Tibial nerve (tissue), 4 donors: ENCODE measurements around the gene EBI3. TPM values are rescaled to one million over a fixed set of nuclear protein-coding genes. Genes with fewer than 3 reads are reported as not detected.
A peak's percentile ranks its signal among the peaks of the same experiment; 100 is the strongest.
"Not testable (repeated sequence)": the region's sequence is repeated elsewhere in the genome, so short reads cannot be mapped to it uniquely, and the experiment has no call there.

Source experiments
- DNase-seq, 2 donors: peaks; one replicate each; pipeline ENCODE4 v3.0.0-alpha.2; 2019; ENCODE audit warnings: low spot score in 2 of 2
- H3K27ac ChIP-seq, 4 donors: fragments of 200-600 bp; sonication (generic) in 3 of 4; one replicate each; pipeline ENCODE4 v1.5.1; 2017 to 2019; ENCODE audit warnings: mild to moderate bottlenecking in 1 of 4
- H3K27me3 ChIP-seq, 2 donors: fragments of 200-600 bp; sonication (generic) in 1 of 2; one replicate each; pipeline versions ENCODE4 v1.5.1 to v1.6.0; 2017 to 2019
- H3K36me3 ChIP-seq, 3 donors: fragments of 200-600 bp; sonication (generic); one replicate each; pipeline ENCODE4 v1.5.1; 2018 to 2019
- H3K4me1 ChIP-seq, 4 donors: fragments of 200-600 bp; sonication (generic) in 3 of 4; one replicate each; pipeline ENCODE4 v1.5.1; 2017 to 2019
- H3K4me3 ChIP-seq, 4 donors: fragments of 200-600 bp; sonication (generic) in 3 of 4; one replicate each; pipeline ENCODE4 v1.5.1; 2017 to 2019; ENCODE audit warnings: mild to moderate bottlenecking in 1 of 4, moderate library complexity in 1 of 4
- H3K9me3 ChIP-seq, 4 donors: fragments of 200-600 bp; sonication (generic) in 3 of 4; one replicate each; pipeline ENCODE4 v1.5.1; 2017 to 2019
- CTCF ChIP-seq, 5 experiments: fragments of 200-600 bp in 3 of 5; fragments of 450-650 bp in 2 of 5; sonication (generic) in 3 of 5; IDR thresholded peaks; one replicate each; pipeline ENCODE4 v1.5.1; 2016 to 2019; ENCODE audit warnings: antibody characterized with exemption in 5 of 5, mild to moderate bottlenecking in 3 of 5, moderate library complexity in 2 of 5
- EP300 ChIP-seq, 2 donors: sonication (generic); formaldehyde crosslinking; IDR thresholded peaks; one replicate each; pipeline ENCODE4 v1.6.1; 2017; ENCODE audit warnings: antibody characterized with exemption in 2 of 2, mild to moderate bottlenecking in 1 of 2
- POLR2A ChIP-seq, 2 donors: fragments of 450-650 bp; IDR thresholded peaks; one replicate each; pipeline ENCODE4 v1.6.1; 2017; ENCODE audit warnings: antibody characterized with exemption in 2 of 2, mild to moderate bottlenecking in 2 of 2, moderate library complexity in 2 of 2
- WGBS, 2 donors: methylation state at CpG; one replicate each; pipeline ENCODE4 v1.1.5; 2018; 5-methylcytosine and 5-hydroxymethylcytosine counted together
- total RNA-seq, 4 donors: library from RNA; depleted of rRNA; stranded (reverse); fragments of >200 nt; gene quantifications; one replicate each; pipeline ENCODE4 v1.1.0, GENCODE V29; 2016

EBI3 gene
- total RNA-seq, 4 donors from 2014 or later = 1.4 to 18.0 (median 9.0) TPM

GRCh38 chr19:4279530-4280422 lies 50.5 kb downstream of the EBI3 start:
- Histone ChIP-seq H3K27me3 (peaks cover 0 to 75% of the 10 kb centered on the region in 2 donors), H3K27ac (no peak overlapping the region), H3K4me3 (peak overlapping the region in 2 of 4 donors; percentile 13 to 15), H3K36me3 (no peaks in the 10 kb centered on the region), H3K9me3 (no peaks in the 10 kb centered on the region), H3K4me1 (peaks cover 0 to 20% (median 6%) of the 10 kb centered on the region in 4 donors)
- TF ChIP-seq EP300 (IDR thresholded peaks at IDR 0.05) (no peak), CTCF (IDR thresholded peaks at IDR 0.05) (no peak), POLR2A (IDR thresholded peaks at IDR 0.05) (no peak)
- DNase-seq = no peak
- WGBS, 2 donors = 3 to 5% methylated on average over 50 to 68 of the region's 71 CpGs

GRCh38 chr19:4284176-4284958 lies 55.0 kb downstream of the EBI3 start:
- TF ChIP-seq CTCF (IDR thresholded peaks at IDR 0.05) = no peak
- no peak for TF ChIP-seq POLR2A (IDR thresholded peaks at IDR 0.05)
- no peak for TF ChIP-seq EP300 (IDR thresholded peaks at IDR 0.05)
- no peaks in the 10 kb centered on the region for H3K9me3 ChIP-seq
- no peaks in the 10 kb centered on the region for H3K36me3 ChIP-seq
- H3K4me1 ChIP-seq = peaks cover 0 to 11% (median 3%) of the 10 kb centered on the region in 4 donors
- H3K4me3 ChIP-seq = no peak overlapping the region
- H3K27ac ChIP-seq = no peak overlapping the region
- WGBS, 2 donors = 35 to 42% methylated on average over 20 of the region's 20 CpGs
- H3K27me3 ChIP-seq = peaks cover 0 to 65% of the 10 kb centered on the region in 2 donors
- no peak for DNase-seq

- TF ChIP-seq CTCF (IDR thresholded peaks at IDR 0.05) (no peak), POLR2A (IDR thresholded peaks at IDR 0.05) (no peak), EP300 (IDR thresholded peaks at IDR 0.05) (no peak)
- no peak overlapping the region for H3K27ac ChIP-seq
- no peak for DNase-seq
- H3K27me3 ChIP-seq = peaks cover 0 to 59% of the 10 kb centered on the region in 2 donors
- no peak overlapping the region for H3K4me3 ChIP-seq
- H3K36me3 ChIP-seq = no peaks in the 10 kb centered on the region
- no peaks in the 10 kb centered on the region for H3K9me3 ChIP-seq
- peaks cover 0 to 5% (median 0%) of the 10 kb centered on the region in 4 donors for H3K4me1 ChIP-seq
- 61 to 67% methylated on average over 6 of the region's 6 CpGs for WGBS, 2 donors
Measured at GRCh38 chr19:4284974-4285373, 55.7 kb downstream of the EBI3 start.

GRCh38 chr19:4286141-4286540 lies 56.8 kb downstream of the EBI3 start:
- H3K27ac ChIP-seq, H3K9me3 ChIP-seq, DNase-seq, H3K4me1 ChIP-seq, H3K4me3 ChIP-seq, H3K36me3 ChIP-seq: not testable (repeated sequence)
- peaks cover 0 to 55% of the 10 kb centered on the region in 2 donors for H3K27me3 ChIP-seq
- 83 to 90% methylated on average over 4 of the region's 4 CpGs for WGBS, 2 donors

Other genes with a start within 250 kb of the EBI3 start
- gene EEF2, start 244.1 kb upstream of the EBI3 start, total RNA-seq = 1,000 to 10,000 TPM; 1,233 to 1,650 (median 1,549) TPM
- gene PIAS4, start 221.8 kb upstream of the EBI3 start, total RNA-seq = 10 to 100 TPM; 23.0 to 32.4 (median 26.3) TPM
- gene ZBTB7A, start 162.6 kb upstream of the EBI3 start, total RNA-seq = 10 to 100 TPM; 64.9 to 97.7 (median 86.7) TPM
- gene MAP2K2, start 105.4 kb upstream of the EBI3 start, total RNA-seq = 100 to 1,000 TPM in 1 of 4 donors, 10 to 100 TPM in 3; 36.9 to 128 (median 75.0) TPM
- gene CREB3L3, start 75.9 kb upstream of the EBI3 start, total RNA-seq = not detected
- gene SIRT6, start 47.0 kb upstream of the EBI3 start, total RNA-seq = 10 to 100 TPM; 17.7 to 41.4 (median 38.2) TPM
- 1 to 10 TPM in 1 of 4 donors, under 1 TPM in 3; 0.30 to 1.7 (median 0.61) TPM for gene ANKRD24, start 46.8 kb upstream of the EBI3 start, total RNA-seq
- 10 to 100 TPM; 19.4 to 33.9 (median 24.0) TPM for gene YJU2, start 17.6 kb downstream of the EBI3 start, total RNA-seq
- not detected for gene SHD, start 49.7 kb downstream of the EBI3 start, total RNA-seq
- 1 to 10 TPM in 2 of 4 donors, under 1 TPM in 1, not detected in 1; 0.60 to 7.9 (median 1.2) TPM for gene TMIGD2, start 72.9 kb downstream of the EBI3 start, total RNA-seq
- under 1 TPM in 1 of 4 donors, not detected in 3; 0.87 TPM for gene FSD1, start 75.1 kb downstream of the EBI3 start, total RNA-seq
- gene STAP2, start 109.3 kb downstream of the EBI3 start, total RNA-seq = 1 to 10 TPM in 3 of 4 donors, not detected in 1; 3.1 to 6.0 (median 4.8) TPM
- gene MPND, start 114.0 kb downstream of the EBI3 start, total RNA-seq = 10 to 100 TPM in 1 of 4 donors, 1 to 10 TPM in 3; 2.2 to 13.2 (median 6.6) TPM
- 10 to 100 TPM; 35.0 to 64.8 (median 52.9) TPM for gene SH3GL1, start 171.0 kb downstream of the EBI3 start, total RNA-seq
- 10 to 100 TPM in 1 of 4 donors, 1 to 10 TPM in 3; 4.9 to 18.6 (median 8.1) TPM for gene CHAF1A, start 173.1 kb downstream of the EBI3 start, total RNA-seq
- 100 to 1,000 TPM in 1 of 4 donors, 10 to 100 TPM in 3; 84.3 to 101 (median 92.2) TPM for gene UBXN6, start 228.3 kb downstream of the EBI3 start, total RNA-seq
- 10 to 100 TPM; 30.2 to 54.0 (median 48.7) TPM for gene HDGFL2, start 242.8 kb downstream of the EBI3 start, total RNA-seq